Ectodermal cell (in vitro differentiated cells): ENCODE measurements around the gene CHAT.

Experiments
- H3K27ac ChIP-seq: 2 replicates; pipeline ENCODE4 v1.7.0; 2013; ENCODE audit warnings: mild to moderate bottlenecking, low read depth, low read length; ENCODE audit not compliant: insufficient read depth, poor library complexity, severe bottlenecking
- H3K27me3 ChIP-seq: 2 replicates; pipeline ENCODE4 v1.7.0; 2013; ENCODE audit warnings: mild to moderate bottlenecking, low read length; ENCODE audit not compliant: insufficient read depth, control insufficient read depth, poor library complexity, severe bottlenecking
- H3K36me3 ChIP-seq: one replicate; pipeline ENCODE4 v1.7.0; 2013; ENCODE audit warnings: low read length; ENCODE audit not compliant: control insufficient read depth, insufficient read depth
- H3K4me1 ChIP-seq: one replicate; pipeline ENCODE4 v1.7.0; 2013; ENCODE audit warnings: low read length; ENCODE audit not compliant: control insufficient read depth, insufficient read depth
- H3K4me3 ChIP-seq: 2 replicates; pipeline ENCODE4 v1.7.0; 2013; ENCODE audit warnings: low read depth, low read length, control low read depth; ENCODE audit not compliant: insufficient read depth
- H3K9me3 ChIP-seq: 2 replicates; pipeline ENCODE4 v1.7.0; 2013; ENCODE audit warnings: mild to moderate bottlenecking, low read length, moderate library complexity; ENCODE audit not compliant: control insufficient read depth
- WGBS, 2 experiments: methylation state at CpG; one replicate each; pipeline ENCODE4 v1.1.7; 2013; ENCODE audit warnings: missing lambda C conversion rate in 2 of 2; 5-methylcytosine and 5-hydroxymethylcytosine counted together

CHAT gene

DNA sequence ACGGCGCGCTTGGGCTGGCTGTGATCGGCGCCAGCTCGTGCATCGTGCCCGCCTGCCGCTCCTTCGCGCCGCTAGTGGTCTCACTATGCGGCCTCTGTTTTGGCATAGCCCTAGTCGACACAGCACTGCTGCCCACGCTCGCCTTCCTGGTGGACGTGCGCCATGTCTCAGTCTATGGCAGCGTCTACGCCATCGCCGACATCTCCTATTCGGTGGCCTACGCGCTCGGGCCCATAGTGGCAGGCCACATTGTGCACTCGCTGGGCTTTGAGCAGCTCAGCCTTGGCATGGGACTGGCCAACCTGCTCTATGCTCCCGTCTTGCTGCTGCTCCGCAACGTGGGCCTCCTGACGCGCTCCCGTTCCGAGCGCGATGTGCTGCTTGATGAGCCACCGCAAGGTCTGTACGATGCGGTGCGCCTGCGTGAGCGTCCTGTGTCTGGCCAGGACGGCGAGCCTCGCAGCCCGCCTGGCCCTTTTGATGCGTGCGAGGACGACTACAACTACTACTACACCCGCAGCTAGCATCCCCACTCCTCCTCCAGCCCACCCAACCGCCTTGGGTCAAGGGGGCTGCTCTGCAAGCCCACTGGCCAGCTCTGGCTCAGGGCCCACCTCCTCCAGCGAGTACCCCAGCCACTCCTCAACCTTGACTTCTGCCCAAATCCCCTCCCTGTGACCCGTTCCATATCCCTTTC lies 1.9 kb upstream of the CHAT start:
- Histone ChIP-seq H3K27me3 (peaks cover 100% of the 10 kb centered on the region), H3K4me3 (no peak overlapping the region), H3K27ac (no peak overlapping the region), H3K9me3 (no peaks in the 10 kb centered on the region), H3K4me1 (peaks cover 21% of the 10 kb centered on the region), H3K36me3 (no peaks in the 10 kb centered on the region)
- 17% methylated on average over 53 of the region's 53 CpGs for WGBS, 2 experiments

DNA sequence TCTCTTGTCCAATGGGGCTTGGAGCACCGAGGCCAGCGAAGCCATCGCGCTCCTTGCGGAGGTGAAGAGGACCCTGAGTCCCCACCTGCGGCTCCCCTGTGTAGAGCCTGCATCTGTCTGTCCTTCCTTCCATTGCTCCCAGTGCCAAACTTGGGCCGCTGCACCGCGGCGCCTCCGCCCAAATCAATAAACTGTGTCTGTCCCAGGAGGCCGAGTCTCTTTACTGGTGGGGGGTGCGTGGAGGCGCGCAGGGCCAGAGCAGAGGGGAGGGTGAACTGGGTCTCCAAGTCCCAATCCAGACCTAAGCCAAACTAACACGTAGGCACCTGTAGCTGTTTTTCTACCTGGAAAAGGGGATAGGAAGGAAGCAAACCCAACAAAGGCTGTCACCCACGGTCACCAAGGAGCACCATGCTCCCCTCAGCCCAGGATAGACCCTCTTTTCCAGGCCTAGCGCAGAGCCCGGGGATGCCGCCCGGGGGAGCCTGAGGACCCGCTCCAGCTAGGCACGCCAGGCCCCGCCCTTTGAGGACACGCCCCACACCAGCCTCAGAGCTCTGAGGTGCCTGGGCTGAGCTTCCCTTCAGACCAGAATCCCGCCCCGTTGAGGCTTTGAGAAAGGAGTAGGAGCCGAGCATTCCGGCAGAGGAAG lies 1.2 kb upstream of the CHAT start:
- H3K27ac ChIP-seq, result no peak overlapping the region
- no peaks in the 10 kb centered on the region for H3K9me3 ChIP-seq
- no peak overlapping the region for H3K4me3 ChIP-seq
- whole genome bisulfite sequencing, 2 experiments, result 7% methylated on average over 29 of the region's 29 CpGs
- no peaks in the 10 kb centered on the region for H3K36me3 ChIP-seq
- peaks cover 100% of the 10 kb centered on the region for H3K27me3 ChIP-seq
- H3K4me1 ChIP-seq, result peaks cover 21% of the 10 kb centered on the region

DNA sequence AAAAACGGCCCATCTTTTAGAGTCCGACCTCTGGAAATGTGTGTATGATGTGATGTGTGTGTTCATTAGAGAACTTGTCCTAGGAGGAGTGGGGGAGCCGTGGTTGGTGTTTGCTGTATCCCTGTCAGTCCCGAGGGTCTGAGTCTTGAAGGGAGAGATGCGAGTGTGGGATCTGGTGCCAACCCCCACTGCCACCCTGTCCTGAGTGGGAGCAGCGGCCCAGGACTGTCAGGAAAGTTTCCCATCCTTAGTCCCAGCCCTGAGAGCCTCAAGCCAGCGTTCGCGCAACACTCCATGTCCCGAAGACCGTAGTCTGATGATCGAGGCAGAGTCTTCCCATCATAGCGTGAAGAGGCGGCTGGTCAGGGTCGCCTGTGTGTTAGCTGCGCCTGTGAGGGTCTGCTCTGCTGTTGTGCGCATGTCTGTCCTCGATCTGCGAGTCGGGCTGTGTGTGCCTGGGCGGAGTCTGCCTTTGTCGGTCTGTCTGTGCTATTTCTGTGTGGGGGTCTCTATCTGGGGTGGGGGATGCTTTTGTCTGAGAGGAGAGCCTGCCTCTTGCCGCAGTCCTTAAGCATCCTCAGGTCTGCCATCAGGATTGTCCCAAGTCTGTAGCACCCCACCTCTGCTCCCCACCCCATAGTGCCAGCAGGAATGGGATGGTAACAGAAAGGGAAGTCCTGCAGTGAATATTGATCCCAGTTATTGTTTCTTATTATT lies 514 bp upstream of the CHAT start:
- H3K36me3 ChIP-seq, result no peaks in the 10 kb centered on the region
- no peak overlapping the region for H3K4me3 ChIP-seq
- H3K27me3 ChIP-seq, result peaks cover 99% of the 10 kb centered on the region
- H3K4me1 ChIP-seq, result peaks cover 21% of the 10 kb centered on the region
- H3K9me3 ChIP-seq, result no peaks in the 10 kb centered on the region
- no peak overlapping the region for H3K27ac ChIP-seq
- 7 to 8% methylated on average over 23 of the region's 23 CpGs for WGBS, 2 experiments

DNA sequence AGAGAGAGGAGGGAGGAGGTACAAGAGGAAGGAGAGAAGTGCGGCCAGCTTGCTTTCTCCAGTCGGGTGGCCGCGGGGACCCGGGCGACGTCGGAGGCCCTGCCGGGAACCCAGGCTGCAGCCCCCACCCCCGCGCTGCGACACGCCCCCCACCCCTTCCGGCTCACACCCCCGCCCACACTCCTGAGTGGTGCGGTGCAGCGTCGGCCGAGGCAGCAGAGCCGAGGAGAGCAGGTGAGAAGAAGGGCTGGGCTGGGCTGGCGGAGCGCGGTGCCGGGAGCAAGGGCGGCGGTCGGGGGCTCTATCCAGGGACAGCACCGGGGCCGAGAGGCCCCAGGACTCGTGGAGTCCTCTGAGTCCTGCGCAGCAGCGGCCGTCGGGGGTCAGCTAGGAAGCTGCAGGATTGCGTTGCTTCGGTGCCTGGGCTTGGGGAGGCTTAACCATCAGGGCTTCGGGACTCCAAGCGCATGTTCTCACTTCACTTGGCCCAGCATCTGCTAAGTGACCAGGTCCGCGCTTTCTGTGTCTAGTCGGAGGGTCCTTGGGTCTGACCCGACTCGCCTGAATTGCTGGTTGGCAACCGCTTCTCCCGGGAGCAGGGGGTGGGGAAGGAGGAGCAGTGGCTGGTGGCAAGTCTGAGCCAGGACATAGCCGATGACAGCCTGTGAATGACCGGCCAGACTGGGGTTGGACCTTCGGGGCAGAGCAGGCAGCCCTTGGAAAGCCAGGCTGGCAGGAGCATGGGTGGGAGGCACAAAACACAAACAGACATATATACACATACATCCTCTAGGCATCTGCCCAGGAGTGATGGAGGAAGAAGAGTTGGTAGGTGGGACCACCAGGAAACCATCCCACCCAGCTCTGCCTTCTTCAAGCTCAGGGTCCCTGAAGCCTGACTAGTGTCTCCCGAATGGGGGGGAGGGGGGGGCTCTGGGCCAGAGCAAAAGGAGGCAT lies 683 bp downstream of the CHAT start:
- Histone ChIP-seq H3K36me3 (no peaks in the 10 kb centered on the region), H3K4me3 (no peak overlapping the region), H3K27me3 (peaks cover 94% of the 10 kb centered on the region), H3K4me1 (peaks cover 21% of the 10 kb centered on the region), H3K9me3 (no peaks in the 10 kb centered on the region), H3K27ac (no peak overlapping the region)
- WGBS, 2 experiments, result 11% methylated on average over 45 to 49 of the region's 49 CpGs

DNA sequence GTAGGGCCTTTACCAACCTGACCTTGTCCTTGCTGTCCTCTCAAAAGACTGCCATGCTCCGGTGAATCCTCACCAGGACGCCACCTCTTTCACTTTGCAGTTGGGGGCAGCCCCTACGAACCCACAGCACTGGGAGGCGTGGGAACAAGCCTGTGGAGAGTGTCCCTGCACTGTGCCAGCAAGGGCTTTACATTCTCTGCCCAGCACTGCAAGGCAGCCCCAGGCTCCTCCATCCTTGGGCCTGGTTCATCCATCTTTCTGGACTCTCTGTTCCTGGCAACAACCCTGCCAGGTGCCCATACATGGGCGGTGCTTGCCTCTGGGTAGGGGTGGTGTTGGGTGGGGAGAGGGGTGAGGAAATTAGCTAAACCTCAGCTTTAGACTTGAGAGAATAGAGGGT lies 1.4 kb downstream of the CHAT start:
- Histone ChIP-seq H3K36me3 (no peaks in the 10 kb centered on the region), H3K9me3 (no peaks in the 10 kb centered on the region), H3K27me3 (peaks cover 87% of the 10 kb centered on the region), H3K4me3 (no peak overlapping the region), H3K27ac (no peak overlapping the region), H3K4me1 (peaks cover 21% of the 10 kb centered on the region)
- WGBS, 2 experiments, result 85% methylated on average over 5 of the region's 5 CpGs

DNA sequence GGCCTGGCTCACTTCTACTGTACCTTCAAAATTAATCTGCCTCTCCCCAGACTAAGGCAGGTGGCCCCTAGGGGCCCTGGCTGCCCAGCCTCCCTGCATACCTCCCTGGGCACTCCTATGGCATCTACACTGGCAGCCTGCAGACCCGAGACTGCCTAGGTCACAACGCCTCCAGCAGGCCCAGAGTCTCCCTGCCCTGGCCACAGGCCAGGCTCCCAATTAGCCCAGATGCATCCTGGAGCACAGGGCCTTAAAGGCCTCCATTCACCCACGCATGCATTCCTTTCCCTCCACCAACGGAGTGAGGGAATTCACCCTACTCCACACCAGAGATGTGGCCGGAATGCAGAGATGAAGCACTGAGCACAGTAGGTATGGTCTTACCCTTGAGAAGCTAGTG lies 1.9 kb downstream of the CHAT start:
- Histone ChIP-seq H3K9me3 (no peaks in the 10 kb centered on the region), H3K36me3 (no peaks in the 10 kb centered on the region), H3K27me3 (peaks cover 82% of the 10 kb centered on the region), H3K4me1 (peaks cover 18% of the 10 kb centered on the region), H3K27ac (no peak overlapping the region), H3K4me3 (no peak overlapping the region)
- 80 to 81% methylated on average over 5 of the region's 5 CpGs for WGBS, 2 experiments

DNA sequence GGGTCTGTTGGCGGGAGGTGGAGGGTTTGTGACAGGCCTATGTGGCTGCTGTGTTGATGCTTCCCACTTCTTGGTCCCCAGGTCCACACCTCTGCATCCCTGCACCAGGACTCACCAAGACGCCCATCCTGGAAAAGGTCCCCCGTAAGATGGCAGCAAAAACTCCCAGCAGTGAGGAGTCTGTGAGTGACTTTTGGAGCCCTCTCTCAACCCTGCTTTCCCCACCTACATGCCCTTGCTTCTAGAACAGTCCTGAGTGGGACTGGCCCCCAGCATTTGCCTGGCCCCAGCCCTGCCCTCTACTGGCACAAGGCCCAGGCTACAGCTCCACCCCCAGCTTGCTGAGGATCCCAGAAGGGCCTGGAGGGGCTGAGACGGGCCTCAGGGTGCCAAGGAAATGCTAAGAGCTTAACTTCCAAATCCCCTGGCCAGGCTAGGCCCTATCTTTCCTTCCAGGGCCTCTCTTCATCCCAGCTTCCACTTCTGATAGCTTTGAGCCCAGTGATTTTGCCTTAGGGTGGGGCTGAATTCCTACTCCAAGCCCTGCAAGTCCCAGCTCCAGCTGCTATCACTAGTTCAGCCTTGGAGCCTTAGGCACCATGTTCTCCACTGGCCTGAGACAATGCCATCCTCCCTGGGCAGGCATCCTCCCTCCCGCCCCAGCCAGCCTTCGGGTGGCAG lies 2.7 kb downstream of the CHAT start:
- H3K4me1 ChIP-seq, result peaks cover 14% of the 10 kb centered on the region
- H3K4me3 ChIP-seq, result no peak overlapping the region
- H3K27ac ChIP-seq, result no peak overlapping the region
- peaks cover 74% of the 10 kb centered on the region for H3K27me3 ChIP-seq
- WGBS, 2 experiments, result 85 to 87% methylated on average over 6 of the region's 6 CpGs
- no peaks in the 10 kb centered on the region for H3K9me3 ChIP-seq
- H3K36me3 ChIP-seq, result no peaks in the 10 kb centered on the region

DNA sequence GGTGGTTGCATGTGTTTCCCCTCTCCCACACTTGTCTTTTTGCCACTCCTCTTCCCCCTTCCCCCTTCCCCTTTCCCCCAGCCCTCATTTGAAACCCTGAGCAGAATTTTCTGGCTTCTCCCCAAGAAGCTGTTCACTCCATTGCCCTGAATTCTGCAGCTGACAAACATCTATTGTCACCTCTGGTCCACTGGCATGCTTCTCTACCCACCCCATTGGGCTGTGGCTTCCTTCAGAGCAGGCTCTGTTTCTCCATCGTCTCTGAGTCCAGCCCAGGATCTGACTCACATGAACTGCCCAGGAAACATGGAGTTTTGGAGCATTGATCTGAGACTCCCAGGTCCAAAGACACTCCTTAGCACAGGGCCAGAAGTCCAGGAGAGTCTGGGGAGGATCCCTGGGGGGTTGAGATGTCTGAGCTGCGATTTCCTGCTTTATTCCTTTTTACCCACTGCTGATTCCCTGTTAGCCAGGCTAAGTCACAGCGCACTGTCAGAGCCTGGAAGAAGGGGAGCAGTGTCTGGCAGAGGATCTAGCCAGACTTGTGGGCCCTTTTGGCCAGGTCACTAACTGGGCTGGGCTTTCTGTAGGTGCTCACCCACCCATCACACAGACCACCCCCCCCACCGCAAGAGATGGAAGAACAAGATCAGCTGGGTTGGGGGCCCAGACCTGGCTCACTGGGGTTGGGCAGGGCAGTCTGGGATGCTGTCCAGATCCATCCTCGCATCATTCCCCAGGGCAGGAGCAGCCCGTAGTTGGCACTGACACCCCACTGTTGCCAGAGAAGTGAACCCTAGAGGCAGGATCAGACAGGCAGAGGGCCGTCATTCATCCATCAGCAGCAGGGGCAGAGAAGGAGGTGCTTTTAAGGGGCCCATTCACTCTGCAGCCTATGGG lies 3.5 kb downstream of the CHAT start:
- Histone ChIP-seq H3K9me3 (no peaks in the 10 kb centered on the region), H3K4me1 (peaks cover 14% of the 10 kb centered on the region), H3K27ac (no peak overlapping the region), H3K27me3 (peaks cover 66% of the 10 kb centered on the region), H3K4me3 (no peak overlapping the region), H3K36me3 (no peaks in the 10 kb centered on the region)
- 81 to 88% methylated on average over 7 of the region's 7 CpGs for WGBS, 2 experiments

DNA sequence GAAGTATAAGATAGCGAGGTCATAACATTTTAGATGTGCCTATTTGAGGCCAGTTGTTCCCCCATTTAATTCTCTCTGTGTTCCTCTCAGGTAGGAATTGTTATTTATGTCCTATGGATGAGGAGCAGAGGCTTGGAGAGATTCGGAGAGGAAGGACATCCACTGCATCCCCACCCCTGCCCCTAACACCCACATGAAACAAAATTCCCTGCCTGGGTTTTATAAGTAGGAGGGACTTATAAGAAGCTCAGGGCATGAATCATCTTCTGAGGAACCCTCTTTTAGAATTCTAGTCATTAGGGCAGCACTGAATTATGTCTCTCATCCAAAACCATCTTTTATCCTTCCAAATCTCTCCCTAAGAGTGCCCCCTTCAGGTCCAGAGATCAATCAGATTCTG lies 5.0 kb downstream of the CHAT start:
- H3K4me1 ChIP-seq, result peaks cover 6% of the 10 kb centered on the region
- H3K9me3 ChIP-seq, result no peaks in the 10 kb centered on the region
- peaks cover 51% of the 10 kb centered on the region for H3K27me3 ChIP-seq
- H3K27ac ChIP-seq, result no peak overlapping the region
- H3K36me3 ChIP-seq, result no peaks in the 10 kb centered on the region
- 88 to 100% methylated on average over 1 to 2 of the region's 2 CpGs for WGBS, 2 experiments
- no peak overlapping the region for H3K4me3 ChIP-seq
